GM21381 (cell line): ENCODE data around the gene LGALS12.
"Not testable (repeated sequence)": the region's sequence is repeated elsewhere in the genome, so short reads cannot be mapped to it uniquely, and the experiment has no call there.

Source experiments
- ATAC-seq: cut with Tn5 transposase; IDR thresholded peaks from one replicate; pipeline ENCODE4 v1.9.1; 2021; ENCODE audit warnings: mild to moderate bottlenecking, moderate library complexity; ENCODE audit not compliant: unreplicated experiment

The LGALS12 gene

GRCh38 chr11:63504054-63504453, 1.8 kb upstream of the LGALS12 start:
- no peak for ATAC-seq

DNA sequence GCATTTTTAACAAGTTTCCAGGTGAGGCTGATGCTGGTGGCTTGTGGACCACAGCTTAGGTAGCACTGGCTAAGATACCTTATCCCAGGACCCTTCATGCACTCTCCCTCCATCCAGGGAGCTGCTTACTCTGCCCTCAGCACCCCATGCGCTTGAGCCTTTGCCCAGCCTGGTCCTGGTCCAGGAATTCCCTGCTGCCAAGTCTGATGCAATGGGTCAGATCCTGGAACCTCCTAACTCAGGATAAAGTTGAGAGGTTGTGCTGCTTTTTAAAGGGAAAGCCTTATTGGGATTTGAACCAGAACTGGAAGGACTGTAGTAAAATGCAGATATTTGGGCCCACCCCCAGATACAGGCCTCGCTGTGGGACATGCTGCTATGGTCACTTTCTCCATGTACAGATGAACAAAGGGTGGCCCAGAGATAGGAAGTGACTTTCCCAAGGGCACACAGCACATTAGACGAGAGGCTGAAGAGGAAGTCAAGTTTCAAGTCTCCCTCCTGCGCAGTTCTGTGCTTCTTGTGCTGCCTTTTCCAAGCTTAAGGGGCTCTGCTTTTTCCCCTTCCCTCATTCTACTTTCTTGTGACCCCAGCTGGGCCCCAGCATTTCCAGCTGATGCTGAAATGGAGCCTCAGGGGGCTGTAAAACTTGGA, 824 bp upstream of the LGALS12 start:
- ATAC-seq, result no peak

DNA sequence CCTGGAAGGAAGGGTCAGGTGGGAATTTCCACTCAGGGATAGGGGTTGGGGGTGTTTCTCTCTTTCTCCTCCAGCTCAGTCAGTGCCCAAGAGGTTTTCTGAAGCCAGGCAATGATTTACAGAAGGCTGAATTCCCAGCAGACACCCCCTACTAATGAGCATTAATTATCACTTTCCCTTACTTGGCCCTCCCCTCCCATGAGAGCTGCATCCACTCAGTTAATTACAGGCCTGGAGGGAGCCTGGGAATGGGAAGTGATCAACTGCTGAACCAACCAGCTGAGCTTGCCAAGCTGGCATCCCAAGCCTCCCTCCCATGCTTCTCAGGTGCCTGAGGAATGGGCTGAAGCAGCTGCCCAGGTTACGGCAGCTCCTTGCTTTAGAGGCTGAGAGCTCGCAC, 992 bp downstream of the LGALS12 start:
- no peak for ATAC-seq

- ATAC-seq, result no peak
Measured at GRCh38 chr11:63507511-63507910, 1.6 kb downstream of the LGALS12 start.

DNA sequence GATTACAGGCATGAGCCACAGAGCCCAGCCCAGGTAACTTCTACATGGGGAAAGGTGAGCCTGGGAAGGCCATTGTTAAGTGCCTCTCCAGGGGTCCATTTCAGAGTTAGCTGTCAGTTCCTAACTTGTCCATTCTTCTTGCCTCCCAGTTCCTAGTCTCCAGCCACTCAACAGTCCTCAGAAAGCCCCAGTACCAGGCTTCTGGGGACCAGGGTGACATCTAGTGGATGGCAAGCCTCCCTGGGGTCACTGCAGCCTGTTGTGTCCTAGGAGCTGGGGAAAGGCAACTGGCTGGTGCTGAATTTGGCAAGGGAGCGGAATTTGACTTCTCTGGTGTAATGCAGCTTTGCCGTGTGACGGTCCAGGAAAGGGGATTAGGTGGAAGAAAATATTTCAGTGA, 2.1 kb downstream of the LGALS12 start:
- no peak for ATAC-seq

DNA sequence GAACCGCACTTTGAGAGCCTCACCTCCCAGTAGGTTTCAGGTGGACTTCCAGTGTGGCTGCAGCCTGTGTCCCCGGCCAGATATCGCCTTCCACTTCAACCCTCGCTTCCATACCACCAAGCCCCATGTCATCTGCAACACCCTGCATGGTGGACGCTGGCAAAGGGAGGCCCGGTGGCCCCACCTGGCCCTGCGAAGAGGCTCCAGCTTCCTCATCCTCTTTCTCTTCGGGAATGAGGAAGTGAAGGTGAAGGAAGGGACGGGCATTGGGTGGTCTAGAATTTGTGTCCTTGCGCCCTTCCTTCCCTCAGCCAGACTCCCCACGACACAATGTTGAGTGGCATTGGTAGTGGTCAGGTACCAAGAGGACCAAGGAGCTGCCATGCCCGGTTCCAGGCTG, 2.9 kb downstream of the LGALS12 start:
- no peak for ATAC-seq

DNA sequence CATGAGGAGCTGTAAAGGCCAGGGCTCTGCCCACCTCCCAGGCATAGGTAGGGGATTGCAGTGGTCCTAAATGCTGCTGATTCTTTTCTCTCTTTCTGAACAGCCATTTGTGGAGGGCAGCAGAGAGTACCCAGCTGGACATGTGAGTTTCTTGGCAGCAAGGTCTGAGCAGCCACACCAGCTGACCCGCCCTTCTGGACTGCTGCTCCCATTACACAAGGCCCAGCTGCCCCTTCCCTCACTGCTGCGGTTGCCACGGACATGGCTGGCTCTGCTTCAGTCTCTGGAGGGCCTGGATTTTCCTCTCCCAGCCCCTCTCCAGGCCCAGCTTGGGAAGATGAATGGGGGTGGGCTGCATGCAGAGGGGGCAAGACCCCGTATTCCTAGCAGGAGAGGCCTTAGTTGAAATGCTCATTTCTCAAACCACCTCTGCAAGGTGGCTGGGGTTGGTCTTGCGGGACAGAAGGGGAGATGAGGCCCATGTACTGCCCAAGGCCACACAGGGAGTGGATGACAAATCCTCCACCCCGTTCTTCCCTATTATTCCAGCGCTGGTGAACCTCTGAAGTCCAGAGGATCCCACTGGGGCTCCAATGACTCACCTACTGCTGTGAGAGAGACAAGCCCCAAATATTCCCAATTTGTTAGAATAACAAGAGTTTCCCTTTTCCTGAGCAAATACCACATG, 4.6 kb downstream of the LGALS12 start:
- ATAC-seq, result no peak

DNA sequence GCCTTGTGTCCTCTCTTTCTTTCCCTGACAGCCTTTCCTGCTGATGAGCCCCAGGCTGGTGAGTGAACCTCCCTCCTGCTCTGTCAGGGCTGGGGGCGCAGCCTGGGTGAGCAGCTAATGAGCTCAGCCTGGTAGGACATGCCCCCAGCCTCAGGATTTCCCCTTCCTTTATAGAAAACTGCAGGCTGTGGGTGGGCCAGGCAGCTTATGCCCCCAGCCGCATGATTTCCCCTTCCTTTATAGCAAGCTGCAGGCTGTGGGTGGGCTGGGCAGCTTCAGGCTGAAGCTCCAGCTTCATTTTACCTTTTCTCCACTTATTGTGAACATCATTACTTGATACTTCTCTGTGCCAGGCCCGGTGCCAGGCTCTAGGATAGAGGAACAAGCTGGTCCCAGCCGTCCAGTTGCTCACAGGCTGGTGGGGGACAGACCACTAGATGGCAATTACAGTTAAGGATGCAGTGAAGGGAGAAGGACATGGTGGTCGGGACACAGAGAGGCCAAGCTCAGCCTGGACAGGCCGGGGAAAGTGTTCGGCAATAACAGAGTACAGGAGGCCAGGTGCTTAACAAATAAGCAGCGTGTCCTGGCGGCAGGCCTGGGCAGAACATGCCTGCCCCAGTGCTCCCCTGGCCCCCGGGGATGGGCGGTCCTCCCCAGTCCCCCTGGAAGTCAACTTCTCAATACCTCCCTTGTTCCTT, 5.3 kb downstream of the LGALS12 start:
- ATAC-seq, result no peak

DNA sequence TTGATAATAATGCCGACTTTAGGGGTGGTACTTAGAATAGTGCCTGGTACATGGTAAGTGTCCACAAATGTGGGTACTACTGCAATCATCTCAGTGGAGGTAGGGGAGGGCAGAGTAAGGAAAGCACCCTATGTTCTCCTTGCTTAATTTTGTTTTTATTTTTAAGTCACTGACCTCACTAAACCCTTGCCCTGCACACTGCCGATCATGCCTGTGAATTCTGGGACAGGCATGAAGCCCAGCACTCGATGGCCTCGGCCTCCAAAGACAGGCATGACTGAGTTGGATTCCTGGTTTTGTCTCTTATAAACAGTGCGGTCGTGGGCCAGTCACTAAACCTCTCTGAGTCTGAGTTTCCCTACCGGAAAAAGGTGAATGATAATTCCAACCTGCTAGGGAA, 6.9 kb downstream of the LGALS12 start:
- ATAC-seq, result no peak

GRCh38 chr11:63516109-63516508, 10.2 kb downstream of the LGALS12 start:
- no peak for ATAC-seq

GRCh38 chr11:63517156-63517555, 11.3 kb downstream of the LGALS12 start:
- no peak for ATAC-seq

DNA sequence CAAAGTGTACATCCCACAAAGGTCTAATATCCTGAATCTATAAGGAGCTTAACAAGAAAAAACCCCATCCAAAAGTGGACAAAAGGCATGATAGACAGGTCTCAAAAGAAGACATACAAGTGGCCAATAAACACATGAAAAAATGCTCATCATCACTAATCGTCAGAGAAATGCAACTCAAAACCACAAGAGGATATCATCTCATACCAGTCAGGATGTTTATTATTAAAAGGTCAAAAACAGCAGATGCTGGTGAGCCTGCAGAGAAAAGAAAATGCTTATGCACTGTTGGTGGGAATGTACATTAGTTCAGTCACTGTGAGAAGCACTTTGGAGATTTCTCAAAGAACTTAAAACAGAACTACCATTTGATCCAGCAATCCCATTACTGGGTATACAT, 12.7 kb downstream of the LGALS12 start:
- ATAC-seq, result no peak

GRCh38 chr11:63520606-63521170, 14.8 kb downstream of the LGALS12 start:
- ATAC-seq, result no peak

- ATAC-seq, result no peak
Measured at GRCh38 chr11:63521896-63522295, 16.0 kb downstream of the LGALS12 start.

GRCh38 chr11:63523151-63523550, 17.3 kb downstream of the LGALS12 start:
- no peak for ATAC-seq

GRCh38 chr11:63527667-63528066, 21.8 kb downstream of the LGALS12 start:
- ATAC-seq, result no peak

DNA sequence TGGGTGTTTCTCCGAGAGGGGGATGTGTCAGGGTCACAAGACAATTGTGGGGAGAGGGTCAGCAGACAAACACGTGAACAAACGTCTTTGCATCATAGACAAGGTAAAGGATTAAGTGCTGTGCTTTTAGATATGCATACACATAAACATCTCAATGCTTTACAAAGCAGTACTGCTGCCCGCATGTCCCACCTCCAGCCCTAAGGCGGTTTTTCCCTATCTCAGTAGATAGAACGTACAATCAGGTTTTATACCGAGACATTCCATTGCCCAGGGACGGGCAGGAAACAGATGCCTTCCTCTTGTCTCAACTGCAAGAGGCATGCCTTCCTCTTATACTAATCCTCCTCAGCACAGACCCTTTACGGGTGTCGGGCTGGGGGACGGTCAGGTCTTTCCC, 22.3 kb downstream of the LGALS12 start:
- ATAC-seq, result not testable (repeated sequence)

DNA sequence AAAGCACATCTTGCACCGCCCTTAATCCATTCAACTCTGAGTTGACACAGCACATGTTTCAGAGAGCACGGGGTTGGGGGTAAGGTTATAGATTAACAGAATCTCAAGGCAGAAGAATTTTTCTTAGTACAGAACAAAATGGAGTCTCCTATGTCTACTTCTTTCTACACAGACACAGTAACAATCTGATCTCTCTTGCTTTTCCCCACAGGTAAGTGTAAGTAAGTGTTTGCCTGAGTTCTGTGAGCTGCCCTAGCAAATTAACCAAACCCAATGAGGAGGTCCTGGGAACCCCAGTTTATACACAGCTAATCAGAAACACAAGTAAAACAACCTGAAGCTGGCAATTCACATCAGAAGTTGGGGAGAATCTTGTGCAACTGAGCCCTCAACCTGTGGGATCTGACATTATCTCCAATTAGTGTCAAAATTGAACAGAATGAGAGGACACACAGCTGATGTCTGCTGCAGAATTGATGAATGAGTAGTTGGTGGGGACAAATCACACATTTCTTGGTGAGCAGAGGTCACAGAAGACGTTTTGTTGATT, 22.9 kb downstream of the LGALS12 start:
- not testable (repeated sequence) for ATAC-seq

DNA sequence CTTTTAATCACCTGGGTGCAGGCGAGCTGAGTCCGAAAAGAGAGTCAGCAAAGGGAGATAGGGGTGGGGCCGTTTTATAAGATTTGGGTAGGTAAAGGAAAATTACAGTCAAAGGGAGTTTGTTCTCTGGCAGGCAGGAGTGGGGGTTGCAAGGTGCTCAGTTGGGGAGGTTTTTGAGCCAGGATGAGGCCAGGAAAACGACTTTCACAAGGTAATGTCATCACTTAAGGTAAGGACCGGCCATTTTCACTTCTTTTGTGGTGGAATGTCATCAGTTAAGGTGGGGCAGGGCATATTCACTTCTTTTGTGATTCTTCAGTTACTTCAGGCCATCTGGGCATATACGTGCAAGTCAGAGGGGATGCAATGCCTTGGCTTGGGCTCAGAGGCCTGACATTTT, 23.5 kb downstream of the LGALS12 start:
- ATAC-seq, result not testable (repeated sequence)

GRCh38 chr11:63530021-63530420, 24.1 kb downstream of the LGALS12 start:
- ATAC-seq, result no peak

GRCh38 chr11:63531074-63531792, 25.3 kb downstream of the LGALS12 start:
- ATAC-seq, result peak; percentile 84
